ENCODE measurements around the gene SLC6A18. TPM values are rescaled to one million over a fixed set of nuclear protein-coding genes. Genes with fewer than 3 reads are reported as not detected.

The SLC6A18 gene, protein sequence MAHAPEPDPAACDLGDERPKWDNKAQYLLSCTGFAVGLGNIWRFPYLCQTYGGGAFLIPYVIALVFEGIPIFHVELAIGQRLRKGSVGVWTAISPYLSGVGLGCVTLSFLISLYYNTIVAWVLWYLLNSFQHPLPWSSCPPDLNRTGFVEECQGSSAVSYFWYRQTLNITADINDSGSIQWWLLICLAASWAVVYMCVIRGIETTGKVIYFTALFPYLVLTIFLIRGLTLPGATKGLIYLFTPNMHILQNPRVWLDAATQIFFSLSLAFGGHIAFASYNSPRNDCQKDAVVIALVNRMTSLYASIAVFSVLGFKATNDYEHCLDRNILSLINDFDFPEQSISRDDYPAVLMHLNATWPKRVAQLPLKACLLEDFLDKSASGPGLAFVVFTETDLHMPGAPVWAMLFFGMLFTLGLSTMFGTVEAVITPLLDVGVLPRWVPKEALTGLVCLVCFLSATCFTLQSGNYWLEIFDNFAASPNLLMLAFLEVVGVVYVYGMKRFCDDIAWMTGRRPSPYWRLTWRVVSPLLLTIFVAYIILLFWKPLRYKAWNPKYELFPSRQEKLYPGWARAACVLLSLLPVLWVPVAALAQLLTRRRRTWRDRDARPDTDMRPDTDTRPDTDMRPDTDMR
- total RNA-seq = not detected

DNA sequence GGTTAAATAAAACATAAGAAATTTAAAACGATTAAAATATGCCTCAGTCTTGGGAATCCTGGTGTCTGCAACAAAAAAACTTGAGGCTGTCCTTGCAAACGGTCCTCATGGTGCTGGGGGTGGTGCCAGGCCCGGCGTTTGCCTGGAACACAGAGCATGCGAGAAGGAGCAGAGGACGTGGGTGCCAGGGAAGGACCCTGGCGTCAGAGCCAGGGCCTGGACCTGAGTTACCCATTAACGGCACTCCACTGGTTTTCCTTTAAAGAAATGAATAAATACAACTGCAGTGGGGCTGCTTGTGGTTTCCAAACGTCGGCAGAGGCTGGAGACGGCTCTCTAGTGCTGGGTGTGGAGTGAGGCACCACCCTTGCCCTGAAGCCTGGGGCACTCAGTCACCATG, at the start of gene SLC6A18:
Gene SLC6A18 (plus strand): TSS at position 301 of the 400 bp plus-strand sequence. CDS start 97 bp downstream, at position 398.
- ATAC-seq (ENCODE audit: low FRiP score) = no peak
- DNase-seq (ENCODE audit: low spot score) = no peak
- TF ChIP-seq, protein P1, sequence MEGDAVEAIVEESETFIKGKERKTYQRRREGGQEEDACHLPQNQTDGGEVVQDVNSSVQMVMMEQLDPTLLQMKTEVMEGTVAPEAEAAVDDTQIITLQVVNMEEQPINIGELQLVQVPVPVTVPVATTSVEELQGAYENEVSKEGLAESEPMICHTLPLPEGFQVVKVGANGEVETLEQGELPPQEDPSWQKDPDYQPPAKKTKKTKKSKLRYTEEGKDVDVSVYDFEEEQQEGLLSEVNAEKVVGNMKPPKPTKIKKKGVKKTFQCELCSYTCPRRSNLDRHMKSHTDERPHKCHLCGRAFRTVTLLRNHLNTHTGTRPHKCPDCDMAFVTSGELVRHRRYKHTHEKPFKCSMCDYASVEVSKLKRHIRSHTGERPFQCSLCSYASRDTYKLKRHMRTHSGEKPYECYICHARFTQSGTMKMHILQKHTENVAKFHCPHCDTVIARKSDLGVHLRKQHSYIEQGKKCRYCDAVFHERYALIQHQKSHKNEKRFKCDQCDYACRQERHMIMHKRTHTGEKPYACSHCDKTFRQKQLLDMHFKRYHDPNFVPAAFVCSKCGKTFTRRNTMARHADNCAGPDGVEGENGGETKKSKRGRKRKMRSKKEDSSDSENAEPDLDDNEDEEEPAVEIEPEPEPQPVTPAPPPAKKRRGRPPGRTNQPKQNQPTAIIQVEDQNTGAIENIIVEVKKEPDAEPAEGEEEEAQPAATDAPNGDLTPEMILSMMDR (IDR thresholded peaks at IDR 0.05) = no peak

DNA sequence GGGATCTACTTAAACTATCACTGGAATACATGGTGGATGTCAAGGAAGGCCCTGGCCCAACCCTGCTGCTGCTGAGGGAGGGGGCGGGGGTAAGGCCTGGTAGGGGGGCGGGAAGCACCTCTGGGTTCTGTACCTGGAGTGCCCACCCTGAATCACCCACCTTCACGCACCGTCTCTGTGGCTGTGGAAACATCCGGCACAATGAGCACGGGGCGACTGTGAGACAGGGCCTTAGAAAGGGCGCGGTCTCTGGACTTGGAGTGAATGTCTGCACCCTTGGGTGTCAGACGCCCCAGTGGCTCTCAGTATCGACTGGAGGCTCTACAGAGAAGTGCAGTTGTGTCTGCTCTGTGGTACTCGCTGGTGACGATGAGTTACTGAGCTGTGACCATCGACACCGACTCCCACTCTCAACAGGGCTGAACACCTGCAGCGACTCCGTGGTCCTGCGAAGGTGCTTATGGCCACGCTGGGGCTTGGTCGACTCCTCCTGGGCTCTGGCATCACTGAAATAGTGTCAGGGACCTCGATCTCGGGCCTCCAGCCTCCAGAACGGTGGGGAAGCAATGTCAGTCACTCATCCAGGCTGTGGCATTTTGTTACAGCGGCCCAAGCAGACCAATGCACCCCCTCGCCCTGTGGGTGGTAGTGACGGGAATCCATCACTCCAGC, 49.2 kb upstream of the SLC6A18 start:
- TF ChIP-seq, protein P1 (IDR thresholded peaks at IDR 0.05) = no peak
- ATAC-seq (ENCODE audit: low FRiP score) (no peak), DNase-seq (ENCODE audit: low spot score) (no peak)

DNA sequence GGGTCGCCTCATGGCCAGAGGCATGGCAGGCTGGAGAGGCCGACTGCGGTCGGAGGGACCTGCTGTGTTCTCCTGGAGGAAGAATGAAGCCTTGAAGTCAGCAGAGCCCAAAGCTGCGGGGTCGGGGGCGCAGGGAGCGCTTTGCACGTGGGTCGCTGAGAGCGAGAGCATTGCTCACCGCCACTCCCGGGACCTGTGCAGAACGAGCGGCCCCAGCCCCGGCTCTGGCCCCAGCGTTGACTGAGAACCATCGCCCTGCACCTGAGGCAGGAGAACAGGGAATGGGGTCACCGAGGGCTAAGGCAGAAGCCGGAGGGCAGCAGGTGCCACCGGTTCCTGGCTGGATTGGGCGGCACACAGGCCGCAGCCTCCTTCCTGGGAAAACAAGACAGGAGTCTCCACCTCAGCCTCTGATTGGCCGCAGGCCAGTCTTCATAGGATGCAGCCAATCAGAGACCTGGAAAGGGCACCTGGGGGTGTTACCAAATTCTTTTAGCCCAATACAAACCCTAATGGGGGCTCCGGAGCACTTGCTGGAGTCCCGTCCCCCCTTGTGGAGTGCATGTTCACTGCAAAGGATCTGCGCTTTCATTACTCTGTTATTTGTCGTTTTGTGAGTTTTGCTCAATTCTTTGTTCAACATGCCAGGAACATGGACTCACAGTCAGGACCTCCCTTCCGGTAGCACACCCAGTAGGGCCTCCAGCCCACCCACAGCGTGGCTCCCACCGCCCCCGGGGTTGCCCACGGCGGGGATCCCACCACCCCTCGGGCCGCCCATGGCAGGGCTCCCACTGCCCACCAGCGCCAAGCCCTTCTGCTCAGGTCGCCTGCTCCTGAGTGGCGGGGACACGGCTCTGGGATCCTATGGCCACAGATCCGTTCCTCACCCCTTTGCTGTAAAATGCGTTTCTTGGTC, 48.4 kb upstream of the SLC6A18 start:
- TF ChIP-seq, protein P1 (IDR thresholded peaks at IDR 0.05) = no peak
- ATAC-seq (ENCODE audit: low FRiP score) (no peak), DNase-seq (ENCODE audit: low spot score) (no peak)

DNA sequence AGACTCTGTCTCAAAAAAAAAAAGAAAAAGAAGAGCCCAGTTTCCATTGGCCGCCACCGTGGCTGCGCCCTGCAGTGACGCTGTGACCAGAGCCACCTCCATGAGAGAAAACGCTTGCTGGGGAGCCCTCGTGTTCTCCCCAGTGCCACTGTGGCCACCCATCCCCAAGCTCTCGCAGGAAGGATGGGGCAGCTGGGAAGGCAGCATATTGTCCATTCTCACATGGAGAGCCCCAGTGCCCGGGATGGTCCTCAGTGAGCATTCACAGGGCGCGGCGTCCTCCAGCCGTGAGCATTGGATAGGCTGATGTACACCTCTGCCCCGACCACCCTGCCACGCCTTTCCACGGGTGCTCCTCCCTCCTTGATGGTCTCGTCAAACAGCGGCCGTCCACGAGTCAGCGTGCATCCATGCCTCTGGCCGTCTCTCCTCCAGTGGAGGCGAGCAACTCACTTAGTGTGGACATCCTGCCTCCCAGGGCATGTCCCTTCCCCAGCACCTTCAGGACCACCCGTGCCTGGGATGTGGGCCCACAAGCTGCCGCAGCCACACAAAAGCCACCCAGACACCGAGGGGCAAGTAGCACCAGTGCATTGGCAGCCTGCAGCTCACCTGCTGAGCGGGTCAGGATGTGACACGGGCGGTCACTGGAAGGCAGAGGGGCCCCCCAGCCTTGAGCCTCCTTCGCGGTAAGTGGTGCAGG, 47.2 kb upstream of the SLC6A18 start:
- TF ChIP-seq, protein P1 (IDR thresholded peaks at IDR 0.05) = no peak
- no peak for ATAC-seq (ENCODE audit: low FRiP score)
- DNase-seq (ENCODE audit: low spot score) = no peak

DNA sequence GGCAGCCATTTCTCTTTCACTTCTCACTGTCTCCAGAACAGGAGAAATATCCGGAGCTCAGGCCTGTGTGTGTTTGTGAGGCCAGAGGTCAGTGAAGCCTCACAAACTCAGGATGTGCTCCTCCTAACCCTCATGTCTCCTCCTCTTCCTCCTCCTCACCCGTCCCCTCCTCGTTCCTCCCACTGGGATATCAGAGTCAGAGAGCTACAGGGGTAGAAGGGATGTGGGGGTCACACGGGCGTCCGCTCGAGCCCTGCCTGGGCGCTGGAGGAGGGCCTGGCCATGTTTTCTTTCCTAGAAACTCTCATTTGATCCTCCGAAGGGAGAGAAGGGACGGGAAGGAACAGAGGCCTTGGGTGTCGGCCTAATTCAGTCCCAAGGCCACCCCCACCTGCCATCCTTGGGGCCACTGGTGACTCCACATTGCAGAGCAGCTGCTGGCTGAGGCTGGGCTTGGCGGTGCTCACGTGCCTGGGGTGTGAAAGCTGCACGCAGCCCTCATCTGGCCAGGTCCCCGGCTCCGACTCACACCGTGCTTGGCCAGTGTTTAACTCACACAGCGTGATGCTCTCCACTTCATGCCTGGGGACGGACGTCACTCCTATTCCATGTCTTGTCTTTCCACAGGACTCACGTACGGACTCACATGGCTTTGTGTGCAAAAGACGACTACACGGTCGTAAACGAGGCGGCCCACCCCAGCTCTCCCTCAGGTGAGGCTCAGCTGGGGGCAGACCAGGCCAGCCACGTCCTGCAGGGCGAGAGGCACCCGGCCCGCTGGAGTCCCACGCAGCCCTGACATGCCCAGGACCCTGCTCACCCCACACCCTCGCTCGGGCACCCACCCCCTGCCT, 46.4 kb upstream of the SLC6A18 start:
- ATAC-seq (ENCODE audit: low FRiP score) = no peak
- TF ChIP-seq, protein P1 (IDR thresholded peaks at IDR 0.05) = no peak
- no peak for DNase-seq (ENCODE audit: low spot score)
